Measurements from ENCODE around the gene PRLR.

GRCh38 chr5:35129276-35129675, 101.0 kb downstream of the PRLR start:
- TF ChIP-seq CTCF (IDR thresholded peaks at IDR 0.05 in 4 of 5, conservative IDR thresholded peaks at IDR 0.05 in 1 of 5) (no peak), POLR2A (IDR thresholded peaks at IDR 0.05) (no peak)

Data from gastrocnemius medialis (tissue), 4 donors.